Fibroblast of skin of left quadriceps (primary cell): ENCODE measurements around the gene SCN8A.
"Not testable (repeated sequence)": the region's sequence is repeated elsewhere in the genome, so short reads cannot be mapped to it uniquely, and the experiment has no call there.

Experiments used
- DNase-seq, 2 experiments: peaks; one replicate each; pipeline ENCODE4 v3.0.0-alpha.2; 2013; ENCODE audit warnings: low read depth in 2 of 2

Gene SCN8A

GRCh38 chr12:51622564-51622963 is 31.5 kb downstream of the SCN8A start:
- peak in 1 of 2 experiments; percentile 36 for DNase-seq

- DNase-seq, result no peak
These were observed 34.3 kb downstream of the SCN8A start for GRCh38 chr12:51625370-51625769.

- no peak for DNase-seq
These were observed 35.1 kb downstream of the SCN8A start for GRCh38 chr12:51626115-51626514.

- no peak for DNase-seq
These were observed 35.6 kb downstream of the SCN8A start for GRCh38 chr12:51626629-51627028.

GRCh38 chr12:51630256-51630880 is 39.3 kb downstream of the SCN8A start:
- DNase-seq, result no peak

- no peak for DNase-seq
These were observed 40.0 kb downstream of the SCN8A start for GRCh38 chr12:51630986-51631385.

- DNase-seq, result no peak
These were observed 40.6 kb downstream of the SCN8A start for GRCh38 chr12:51631591-51631990.

GRCh38 chr12:51632623-51633022 is 41.6 kb downstream of the SCN8A start:
- no peak for DNase-seq

- no peak for DNase-seq
These were observed 44.3 kb downstream of the SCN8A start for GRCh38 chr12:51635346-51635745.

- DNase-seq, result no peak
These were observed 45.5 kb downstream of the SCN8A start for GRCh38 chr12:51636581-51636980.

GRCh38 chr12:51636986-51637385 is 46.0 kb downstream of the SCN8A start:
- DNase-seq, result no peak

- no peak for DNase-seq
These were observed 48.3 kb downstream of the SCN8A start for GRCh38 chr12:51639361-51639760.

- DNase-seq, result no peak
These were observed 51.3 kb downstream of the SCN8A start for GRCh38 chr12:51642286-51642685.

GRCh38 chr12:51643951-51644350 is 52.9 kb downstream of the SCN8A start:
- DNase-seq, result no peak

GRCh38 chr12:51644691-51645090 is 53.7 kb downstream of the SCN8A start:
- not testable (repeated sequence) for DNase-seq

- DNase-seq, result no peak
These were observed 54.9 kb downstream of the SCN8A start for GRCh38 chr12:51645961-51646360.

GRCh38 chr12:51647647-51648046 is 56.6 kb downstream of the SCN8A start:
- no peak for DNase-seq

- DNase-seq, result no peak
These were observed 62.4 kb downstream of the SCN8A start for GRCh38 chr12:51653431-51653830.

GRCh38 chr12:51661199-51661598 is 70.2 kb downstream of the SCN8A start:
- no peak for DNase-seq

GRCh38 chr12:51661836-51662235 is 70.8 kb downstream of the SCN8A start:
- no peak for DNase-seq

- no peak for DNase-seq
These were observed 71.7 kb downstream of the SCN8A start for GRCh38 chr12:51662728-51663154.

GRCh38 chr12:51663390-51663789 is 72.4 kb downstream of the SCN8A start:
- DNase-seq, result no peak

GRCh38 chr12:51666696-51667095 is 75.7 kb downstream of the SCN8A start:
- DNase-seq, result peak; percentile 24 to 32

GRCh38 chr12:51667269-51667668 is 76.2 kb downstream of the SCN8A start:
- no peak for DNase-seq
